GM20000 (cell line): ENCODE measurements around the gene UBASH3B.

Experiments
- DNase-seq: peaks from one replicate; pipeline ENCODE4 v3.0.0; 2012; ENCODE audit warnings: low spot score
- CTCF ChIP-seq: IDR thresholded peaks from 2 replicates; pipeline ENCODE4 v1.5.1; 2012; ENCODE audit warnings: mild to moderate bottlenecking, control low read depth; ENCODE audit errors: extremely low read depth, missing control alignments

The UBASH3B gene

DNA sequence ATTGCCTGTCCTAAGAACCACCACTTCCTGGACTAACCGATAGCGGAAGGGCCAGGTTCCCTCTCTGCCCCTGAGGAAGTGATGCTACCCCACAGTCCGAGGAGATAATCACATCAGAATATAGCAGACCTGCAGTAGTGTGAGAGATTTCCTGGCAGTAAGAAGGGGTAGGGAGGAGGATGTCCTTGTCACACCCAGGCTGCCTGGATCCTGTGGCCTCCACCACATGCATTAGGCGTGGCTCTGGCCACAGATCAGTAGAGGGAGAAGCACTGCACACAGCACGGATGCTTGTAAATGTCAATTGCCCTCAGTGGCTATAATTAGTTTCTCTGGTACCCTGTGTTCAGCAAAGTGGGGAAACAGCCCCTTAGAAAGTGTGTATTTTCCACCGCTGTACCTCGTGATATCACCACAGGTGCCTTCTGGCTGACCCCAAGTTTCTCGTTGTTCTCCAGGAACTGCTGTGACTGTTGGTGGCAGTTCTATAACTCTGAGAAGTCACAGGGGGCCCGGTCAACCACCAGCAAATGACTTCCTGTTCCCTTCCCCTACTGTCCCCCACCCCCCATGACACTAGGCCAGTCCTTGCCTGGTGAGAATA, 61.8 kb downstream of the UBASH3B start:
- no peak for TF ChIP-seq CTCF
- peak; percentile 61 for DNase-seq

- no peak for DNase-seq
- no peak for TF ChIP-seq CTCF
Observed at GRCh38 chr11:122720107-122720881, 64.8 kb downstream of the UBASH3B start.

GRCh38 chr11:122721201-122721963, 65.9 kb downstream of the UBASH3B start:
- DNase-seq: no peak
- TF ChIP-seq CTCF: no peak

DNA sequence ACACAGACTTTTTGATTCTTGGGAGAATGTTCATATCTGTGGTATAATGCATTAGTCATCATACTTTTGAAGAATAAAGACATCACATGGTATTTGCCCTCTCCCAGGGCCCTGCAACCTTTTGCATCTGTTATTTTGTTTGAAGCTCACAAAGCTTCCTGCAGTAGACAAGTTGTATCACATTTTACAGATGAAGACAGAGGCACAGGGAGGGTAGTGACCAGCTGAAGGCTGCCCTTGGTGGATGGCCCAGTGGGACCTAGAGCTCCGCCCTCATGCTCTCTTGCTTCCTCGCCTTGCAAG, 66.4 kb downstream of the UBASH3B start:
- DNase-seq: no peak
- no peak for TF ChIP-seq CTCF

DNA sequence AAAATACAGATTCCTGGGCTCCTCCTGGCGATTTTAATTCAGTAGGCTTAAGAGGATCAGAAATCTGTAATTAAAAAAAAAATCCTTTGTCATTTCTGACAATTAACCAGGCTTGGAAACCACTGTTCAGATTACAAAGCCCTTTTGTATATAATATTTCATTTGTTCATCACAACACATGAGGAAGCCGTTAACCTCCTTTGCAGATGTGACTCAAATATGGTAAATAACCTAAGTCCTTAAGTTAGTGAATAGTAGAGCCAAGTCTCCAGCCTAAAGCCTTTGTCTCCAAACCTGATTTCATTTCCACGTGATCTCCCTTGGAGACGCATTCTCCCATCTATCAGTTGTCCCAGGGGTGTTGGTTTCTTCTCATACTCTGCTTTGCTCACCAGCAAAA, 67.6 kb downstream of the UBASH3B start:
- DNase-seq: no peak
- no peak for TF ChIP-seq CTCF

- no peak for TF ChIP-seq CTCF
- no peak for DNase-seq
Observed at GRCh38 chr11:122723576-122723975, 68.1 kb downstream of the UBASH3B start.

GRCh38 chr11:122724520-122724919, 69.0 kb downstream of the UBASH3B start:
- no peak for DNase-seq
- no peak for TF ChIP-seq CTCF
